HG03097 (cell line): ENCODE measurements around the gene FZD4.
"Not testable (repeated sequence)": the region's sequence is repeated elsewhere in the genome, so short reads cannot be mapped to it uniquely, and the experiment has no call there.

Experiments
- ATAC-seq: cut with Tn5 transposase; IDR thresholded peaks from one replicate; pipeline ENCODE4 v1.9.1; 2021; ENCODE audit not compliant: unreplicated experiment, low FRiP score

The FZD4 gene

DNA sequence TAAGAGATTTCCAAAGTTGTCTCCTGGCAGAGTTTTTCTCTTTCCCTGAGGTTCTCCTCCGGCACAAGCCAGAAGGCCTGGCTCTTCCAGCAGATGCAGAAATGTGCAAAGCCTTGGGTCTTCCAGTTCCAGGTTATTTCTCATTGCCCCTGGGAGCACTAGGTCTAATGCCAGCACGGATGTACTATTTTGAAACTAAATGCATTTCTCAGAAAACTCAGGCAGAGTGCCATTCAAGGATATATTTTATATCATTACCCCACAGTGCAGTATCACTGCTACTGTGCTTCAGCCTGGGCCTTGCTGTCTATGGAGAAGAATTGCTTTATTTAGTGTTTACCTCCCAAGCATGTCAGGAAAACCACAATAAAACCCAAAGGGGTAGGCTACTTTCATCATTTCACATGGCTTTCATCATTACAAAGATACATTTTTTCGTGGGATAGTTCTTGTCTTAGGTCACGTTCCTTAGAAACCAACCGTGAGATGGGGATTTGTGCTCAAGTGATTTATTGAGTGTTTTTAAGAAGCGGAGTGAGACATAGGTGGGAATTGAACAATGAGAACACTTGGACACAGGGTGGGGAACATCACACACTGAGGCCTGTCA, 22.4 kb upstream of the FZD4 start:
- ATAC-seq: no peak

DNA sequence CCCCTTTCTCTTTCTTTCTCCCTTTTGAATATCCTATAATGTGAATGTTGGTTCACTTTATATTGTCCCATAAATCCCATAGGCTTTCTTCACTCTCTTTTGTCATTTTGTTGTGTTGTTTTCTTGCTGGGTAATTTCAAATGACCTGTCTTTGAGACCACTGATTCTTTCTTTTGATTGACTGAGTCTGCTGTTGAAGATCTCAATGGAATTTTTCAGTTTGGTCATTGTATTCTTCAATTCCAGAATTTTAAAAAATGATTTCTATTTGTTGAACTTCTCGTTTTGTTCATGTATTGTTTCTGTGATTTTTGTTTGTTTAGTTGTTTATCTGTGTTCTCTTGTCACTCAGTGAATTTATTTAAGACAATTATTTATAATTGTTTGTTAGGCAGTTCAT, 17.5 kb upstream of the FZD4 start:
- ATAC-seq: no peak

DNA sequence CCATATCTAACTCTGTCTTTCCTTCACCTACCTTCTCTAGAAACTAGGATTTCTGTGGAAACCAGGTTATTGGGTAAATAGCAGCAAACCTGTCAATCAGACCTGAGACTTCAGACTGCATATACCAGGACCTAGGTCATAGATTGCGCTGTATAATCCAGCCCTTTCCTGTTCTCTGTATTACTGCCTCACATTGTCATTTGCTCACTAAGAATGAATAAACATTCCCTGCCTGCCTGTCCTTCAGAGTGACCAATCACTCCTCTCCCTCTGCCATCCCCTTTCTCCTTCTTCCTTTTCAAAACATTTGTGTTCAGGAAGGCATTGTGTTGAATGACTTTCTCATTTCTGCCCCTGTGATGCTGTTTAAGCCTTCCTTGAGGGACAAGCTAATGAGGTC, 14.1 kb upstream of the FZD4 start:
- no peak for ATAC-seq

DNA sequence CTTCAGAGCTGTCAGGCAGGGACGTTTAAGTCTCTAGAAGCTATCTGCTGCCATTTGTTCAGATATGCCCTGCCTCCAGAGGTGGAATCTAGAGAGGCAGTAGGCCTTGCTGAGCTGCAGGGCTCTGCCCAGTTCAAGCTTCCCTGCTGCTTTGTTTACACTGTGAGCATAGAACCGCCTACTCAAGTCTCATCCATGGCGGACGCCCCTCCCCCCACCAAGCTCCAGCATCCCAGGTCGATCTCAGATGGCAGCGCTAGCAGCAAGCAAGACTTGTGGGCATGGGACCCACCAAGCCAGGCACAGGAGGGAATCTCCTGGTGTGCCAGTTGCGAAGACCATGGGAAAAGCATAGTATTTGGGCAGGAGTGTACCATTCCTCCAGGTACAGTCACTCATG, 12.4 kb upstream of the FZD4 start:
- not testable (repeated sequence) for ATAC-seq

DNA sequence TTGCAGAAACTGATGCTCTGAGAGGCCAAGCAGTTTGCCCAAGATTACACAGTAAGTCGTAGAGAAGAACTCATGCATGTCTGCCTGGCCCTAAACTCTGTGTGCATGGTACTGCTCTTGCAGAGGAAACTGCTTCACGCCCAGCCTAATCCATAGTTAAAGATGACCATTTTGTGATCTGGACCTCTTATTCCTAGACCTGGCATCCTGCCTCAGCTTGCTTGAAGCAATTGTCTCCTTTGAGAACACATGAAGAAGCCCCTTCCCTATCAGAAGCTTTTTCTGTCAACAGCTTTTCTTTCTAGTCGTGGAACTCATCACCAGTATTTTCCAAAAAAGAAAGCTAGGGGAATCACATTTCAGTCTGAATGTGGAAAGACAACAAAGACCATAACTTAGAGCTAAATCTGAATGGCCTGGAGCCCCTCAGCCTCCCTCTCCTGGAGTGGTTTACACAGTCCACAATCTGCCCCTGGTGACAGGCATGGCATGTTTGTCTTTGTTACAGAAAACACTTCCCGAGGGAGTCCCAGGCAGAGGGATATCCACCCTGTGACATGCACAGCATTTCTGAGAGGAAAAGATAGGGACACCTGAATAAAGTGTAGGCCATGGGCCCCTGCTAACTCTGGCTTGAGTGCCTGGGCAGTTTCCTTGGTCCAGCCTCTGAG, 2.9 kb upstream of the FZD4 start:
- no peak for ATAC-seq

DNA sequence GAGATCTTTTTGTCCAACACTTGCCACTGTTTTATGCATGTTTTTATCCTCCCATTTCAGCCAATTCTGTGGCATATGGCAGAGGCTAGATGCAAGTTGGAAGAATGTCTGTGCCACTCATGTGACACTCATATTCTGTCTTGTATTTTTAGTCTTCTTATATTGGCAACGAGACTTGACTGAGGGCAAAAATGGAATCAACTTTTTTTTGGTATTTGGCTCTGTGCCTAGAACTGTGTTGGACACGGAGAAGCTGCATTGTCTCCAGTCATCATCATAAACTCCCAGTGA, 1.7 kb upstream of the FZD4 start:
- no peak for ATAC-seq

DNA sequence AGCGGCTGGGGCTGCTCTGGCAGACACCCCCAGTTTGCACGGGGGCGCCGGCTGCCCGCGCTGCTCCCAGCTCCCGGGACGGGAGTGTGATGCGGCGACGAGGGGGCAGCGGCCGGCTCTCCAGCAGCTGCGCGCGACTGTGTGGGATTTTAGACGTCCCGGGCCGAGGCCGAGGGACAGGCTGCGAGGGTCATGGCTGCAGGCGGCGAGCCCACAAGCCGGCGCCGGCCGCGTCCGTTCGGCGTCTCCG, 159 bp downstream of the FZD4 start:
- ATAC-seq: no peak

DNA sequence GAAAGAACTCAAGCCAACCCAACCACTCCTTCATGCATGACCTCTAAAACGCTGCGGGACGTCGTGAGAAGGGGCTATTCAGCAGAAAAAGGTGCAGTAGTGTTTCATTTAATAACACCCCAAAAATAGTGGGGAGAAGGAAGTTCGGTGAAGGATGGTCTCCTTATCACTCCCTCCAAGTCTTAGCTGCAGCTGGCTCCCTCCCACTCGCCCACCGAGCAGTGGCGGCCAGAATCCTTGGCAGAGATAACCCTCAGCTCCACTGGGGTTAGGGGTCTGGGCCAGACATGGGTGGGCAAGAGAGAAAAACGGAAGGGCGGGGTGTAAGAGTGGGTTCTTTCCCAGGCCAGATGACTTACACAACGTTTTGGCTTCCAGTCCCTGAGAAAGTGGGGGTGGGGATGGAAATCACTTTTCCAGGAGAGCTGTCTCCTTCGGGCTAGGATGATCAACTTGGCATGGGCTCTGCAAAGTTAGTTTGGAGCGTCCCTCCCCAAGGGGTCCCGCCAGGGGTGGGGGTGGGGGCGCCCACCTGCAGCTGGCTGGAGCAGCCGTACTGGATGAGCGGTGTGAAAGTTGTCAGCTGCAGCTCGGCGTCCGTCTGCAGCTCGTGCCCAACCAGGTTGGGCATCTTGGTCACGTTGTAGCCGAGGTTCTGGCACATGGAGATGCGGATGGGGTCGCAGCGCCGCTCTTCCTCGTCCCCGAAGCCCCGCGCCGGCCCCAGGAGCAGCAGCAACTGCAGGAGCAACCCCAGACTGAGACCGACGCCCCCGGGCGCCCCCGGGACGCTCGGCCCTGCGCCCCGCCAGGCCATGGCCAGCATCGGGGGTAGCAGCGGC, 705 bp downstream of the FZD4 start:
- no peak for ATAC-seq

DNA sequence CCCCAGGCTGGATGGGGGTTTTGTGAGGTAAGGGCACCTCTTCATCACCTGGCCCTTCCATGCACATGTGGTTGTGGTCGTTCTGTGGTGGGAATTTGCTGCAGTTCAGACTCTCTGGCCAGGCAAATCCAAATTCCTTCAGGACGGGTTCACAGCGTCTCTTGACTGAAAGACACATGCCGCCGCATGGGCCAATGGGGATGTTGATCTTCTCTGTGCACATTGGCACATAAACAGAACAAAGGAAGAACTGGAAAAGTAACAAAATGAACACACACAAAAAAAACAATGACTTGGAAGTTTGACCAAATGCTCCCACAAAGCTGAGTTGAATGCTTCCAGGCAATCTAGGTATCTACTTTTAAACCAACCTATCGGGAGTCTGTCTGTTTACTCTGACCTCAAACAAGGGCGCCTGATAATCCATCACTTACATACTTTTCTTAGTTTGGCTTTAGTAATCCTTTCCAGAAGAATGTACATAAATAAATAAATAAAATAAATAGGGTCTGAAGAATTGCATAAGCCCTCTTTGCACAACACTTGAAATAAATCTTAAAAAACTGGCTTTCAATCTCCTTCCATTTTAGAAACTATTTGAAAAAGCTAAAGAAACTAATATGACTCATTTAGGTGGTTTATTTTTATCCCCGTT, 2.8 kb downstream of the FZD4 start:
- no peak for ATAC-seq

DNA sequence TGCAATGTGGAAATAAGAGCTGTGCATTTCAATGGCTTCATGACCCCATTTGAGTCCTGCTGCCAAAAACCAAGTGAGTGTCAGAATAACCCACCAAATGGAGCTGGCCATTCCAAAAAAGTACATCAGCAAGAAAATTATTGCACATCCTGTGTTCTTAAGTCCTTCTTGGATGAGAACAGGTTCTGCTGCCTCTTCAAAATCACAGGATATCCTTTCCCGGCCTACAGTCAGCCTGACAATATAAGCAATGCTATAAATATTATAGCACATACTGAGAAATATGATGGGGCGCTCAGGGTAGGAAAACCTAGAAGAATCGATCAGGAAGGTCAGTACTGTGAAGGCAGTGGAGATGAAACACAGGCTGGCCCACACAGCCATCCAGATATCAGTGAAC, 3.5 kb downstream of the FZD4 start:
- ATAC-seq: no peak

DNA sequence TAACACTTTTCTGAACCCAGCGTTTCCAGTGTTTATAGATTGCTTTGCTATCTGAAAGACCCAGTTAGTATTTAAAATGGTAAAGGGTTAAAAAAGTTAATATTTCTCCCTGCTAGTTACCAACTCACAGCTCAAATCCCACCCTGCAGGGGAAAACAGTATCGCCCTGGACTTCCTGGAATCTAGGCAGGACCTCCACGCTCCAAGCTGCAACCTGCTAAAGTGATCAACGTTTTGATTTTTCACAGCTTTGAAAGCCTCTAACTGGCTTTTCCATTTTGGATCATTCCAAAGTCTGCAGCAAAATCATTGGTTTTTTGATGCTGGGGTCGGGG, 4.6 kb downstream of the FZD4 start:
- ATAC-seq: no peak

DNA sequence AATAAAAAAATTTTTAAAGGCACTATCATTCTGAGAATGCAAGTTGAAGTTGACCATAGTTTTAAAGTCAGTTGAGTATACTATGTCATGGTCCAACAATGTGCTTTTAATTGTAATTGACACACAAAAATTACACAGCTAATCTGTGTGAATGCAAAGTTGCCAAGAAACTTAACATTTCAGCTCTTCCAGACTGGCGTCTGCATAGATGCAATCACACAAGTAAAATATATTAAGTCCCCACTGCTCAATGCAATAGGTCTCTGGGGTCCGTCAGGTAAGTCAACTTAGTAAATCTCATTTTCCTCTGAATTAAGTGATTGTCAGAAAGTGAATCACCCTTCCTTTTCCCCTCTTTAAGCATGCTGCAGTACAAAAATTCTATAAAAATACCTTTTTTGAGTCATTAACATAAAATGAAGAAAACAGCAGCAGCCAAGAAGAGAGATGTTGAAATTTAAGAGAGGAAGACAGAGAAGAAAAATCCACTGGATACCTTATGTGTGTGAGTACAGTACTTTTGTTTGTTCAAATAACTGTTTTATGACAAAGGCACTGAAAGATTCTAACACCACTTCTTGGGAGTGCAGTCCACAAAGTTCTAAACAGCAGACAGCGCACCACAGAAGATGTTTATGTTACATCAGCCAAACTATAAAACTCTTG, 5.1 kb downstream of the FZD4 start:
- ATAC-seq: no peak

DNA sequence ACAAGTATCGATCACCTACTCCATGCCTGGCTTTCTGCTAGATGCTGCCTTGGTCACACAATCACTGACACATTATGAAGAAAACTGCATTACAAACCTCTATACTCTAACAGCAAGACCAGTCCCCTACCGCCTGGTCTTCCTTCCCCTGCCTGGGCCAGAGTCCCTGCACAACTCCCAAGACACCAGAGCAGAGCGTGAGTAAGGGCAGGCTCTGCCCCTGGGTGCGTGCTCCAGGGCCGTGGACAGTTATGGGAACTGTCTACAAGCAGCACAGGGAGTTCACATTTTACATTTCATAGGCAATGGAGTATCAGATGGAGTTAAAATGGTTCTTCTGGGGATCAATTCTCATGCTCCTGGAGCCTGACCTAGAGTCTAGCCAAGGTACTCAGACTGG, 6.5 kb downstream of the FZD4 start:
- no peak for ATAC-seq

DNA sequence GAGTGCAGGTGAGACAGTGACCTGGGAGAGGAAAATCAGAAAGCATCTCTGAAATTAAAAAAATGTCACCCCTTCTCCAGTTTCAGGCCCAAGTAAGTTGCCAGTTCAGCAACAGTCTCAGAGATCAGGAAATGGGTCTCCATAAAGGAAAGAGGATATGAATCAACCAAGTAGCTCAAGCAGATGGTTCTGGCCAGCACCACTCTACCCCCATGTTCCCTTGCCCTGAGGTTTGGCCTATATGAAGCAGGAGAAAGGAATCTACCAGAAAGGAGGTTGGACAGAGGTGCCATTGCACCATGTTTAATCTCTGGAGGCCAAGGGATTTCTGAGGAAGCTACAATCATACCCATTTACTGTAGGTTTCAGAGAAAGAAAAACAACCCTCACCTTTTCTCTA, 7.7 kb downstream of the FZD4 start:
- no peak for ATAC-seq

DNA sequence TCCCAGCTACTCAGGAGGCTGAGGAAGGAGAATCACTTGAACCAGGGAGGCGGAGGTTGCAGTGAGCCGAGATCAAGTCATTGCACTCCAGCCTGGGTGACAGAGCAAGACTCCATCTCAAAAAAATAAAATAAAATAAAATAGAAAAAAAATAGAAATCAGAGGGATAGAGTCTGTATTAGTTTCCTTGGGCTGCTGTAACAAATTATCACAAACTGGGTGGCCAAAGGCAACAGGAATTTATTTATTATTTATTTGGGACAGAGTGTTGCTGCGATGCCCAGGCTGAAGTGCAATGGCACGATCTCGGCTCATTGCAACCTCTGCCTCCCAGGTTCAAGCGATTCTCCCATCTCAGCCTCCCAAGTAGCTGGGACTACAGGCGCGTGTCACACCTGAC, 11.7 kb downstream of the FZD4 start:
- ATAC-seq: not testable (repeated sequence)

DNA sequence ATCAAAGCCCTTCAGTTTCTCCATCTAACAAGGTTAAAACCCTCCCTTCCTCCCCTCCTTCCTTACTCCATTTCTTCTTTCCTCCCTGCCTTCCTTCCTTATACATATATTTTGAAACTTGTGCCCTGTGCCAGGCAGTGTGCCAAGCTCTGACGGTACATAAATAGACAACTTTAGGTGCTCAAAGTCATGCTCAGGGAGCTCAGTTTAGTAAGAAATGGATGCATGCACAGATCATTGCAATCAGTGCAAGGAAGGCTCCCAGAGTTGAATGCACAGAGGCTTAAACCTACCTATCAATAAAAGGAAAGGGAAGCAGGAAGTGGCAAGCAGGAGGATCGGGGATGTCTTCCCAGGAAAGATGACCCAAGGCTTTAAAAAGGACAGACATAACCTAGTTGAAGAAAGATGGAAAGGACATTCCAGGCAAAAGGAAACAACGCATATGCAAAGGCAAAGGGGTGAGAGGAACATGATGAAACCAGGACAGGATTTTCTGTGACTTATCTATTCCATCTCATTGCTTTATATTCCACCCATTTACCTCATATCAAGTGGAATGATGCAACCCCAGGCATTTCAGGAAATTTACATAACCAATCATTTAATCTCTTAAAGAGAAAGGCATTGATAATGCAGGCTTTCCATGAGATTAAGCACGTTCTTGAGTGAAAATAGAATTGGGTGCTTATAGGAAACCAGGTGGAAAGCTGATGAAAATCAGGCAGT, 13.2 kb downstream of the FZD4 start:
- ATAC-seq: no peak

DNA sequence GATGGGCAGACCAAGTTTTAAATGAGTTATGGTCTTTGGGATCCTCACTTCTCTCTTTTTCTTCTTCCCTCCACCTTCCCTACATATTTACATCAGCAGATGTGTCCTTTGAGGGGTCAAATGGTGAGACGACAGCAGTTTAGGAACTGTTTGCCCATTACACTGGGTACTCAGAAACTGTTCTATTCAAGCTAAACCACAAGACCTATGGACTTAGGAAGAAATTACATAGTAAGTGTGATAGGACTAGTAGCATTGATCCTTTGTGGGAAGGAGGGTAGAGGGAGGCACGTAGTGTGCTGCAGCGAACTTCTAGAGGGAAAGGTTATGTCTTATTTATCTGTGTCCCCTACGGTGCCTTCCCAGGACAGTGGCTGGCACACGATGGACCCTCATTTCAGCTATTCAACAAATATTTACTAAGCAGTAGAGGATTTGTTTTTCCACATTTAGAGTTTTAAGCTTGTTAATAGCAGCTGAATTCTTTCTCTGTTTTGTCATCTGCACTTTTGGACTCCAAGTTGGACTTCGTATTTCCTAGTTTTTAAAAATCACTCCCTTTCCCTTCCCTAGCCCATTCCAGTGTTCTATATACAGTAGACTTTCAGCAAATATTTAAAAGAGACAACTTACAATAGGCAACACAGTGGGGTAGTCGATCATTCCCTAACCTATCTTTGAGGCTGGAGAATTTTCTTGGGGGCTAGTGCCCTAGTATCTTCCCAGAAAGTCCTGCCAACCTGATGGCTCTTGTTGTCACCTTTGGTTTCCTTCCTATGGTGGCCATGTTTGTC, 13.9 kb downstream of the FZD4 start:
- ATAC-seq: no peak

DNA sequence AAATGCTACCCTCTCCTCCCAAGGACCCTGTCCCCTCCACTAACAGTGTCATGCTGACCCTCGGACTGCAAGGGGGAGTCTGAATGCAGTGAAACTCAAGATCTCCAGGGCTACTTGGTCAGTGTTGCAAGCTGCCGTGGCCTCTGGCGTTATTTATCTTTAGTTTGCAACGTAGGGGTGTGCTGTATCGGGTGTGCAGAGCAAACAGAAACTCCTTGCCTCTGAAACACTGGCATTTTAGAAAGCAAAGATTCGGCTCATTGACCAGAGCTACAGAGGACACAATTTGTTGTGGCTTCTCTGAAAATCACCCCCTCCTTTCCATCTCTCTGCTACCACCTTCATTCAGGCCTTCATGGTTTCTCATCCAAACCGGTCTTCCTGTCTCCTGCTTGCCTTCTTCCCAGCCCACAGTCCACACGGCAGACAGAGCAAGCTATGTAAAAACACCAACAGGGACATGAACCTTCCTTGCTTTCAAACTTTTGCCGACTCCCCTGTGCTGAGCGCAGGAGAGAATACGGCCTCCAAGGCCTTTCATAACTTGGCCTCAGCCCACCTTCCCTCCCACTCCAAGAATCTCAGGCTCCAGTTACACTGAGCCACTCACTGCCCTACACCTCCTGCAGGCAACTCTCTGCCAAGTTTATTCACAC, 14.9 kb downstream of the FZD4 start:
- ATAC-seq: no peak
